ENCODE measurements around the gene FMN1.

GRCh38 chr15:33218071-33218491 lies 23.6 kb upstream of the FMN1 start:
- TF ChIP-seq CTCF (IDR thresholded peaks at IDR 0.05 in 4 of 5, conservative IDR thresholded peaks at IDR 0.05 in 1 of 5) (no peak), POLR2A (IDR thresholded peaks at IDR 0.05) (no peak)

All from gastrocnemius medialis (tissue), 4 donors.